Fibroblast of peridontal ligament (primary cell): ENCODE measurements around the gene CCNA2.

ENCODE experiments used
- DNase-seq: peaks from one replicate; pipeline ENCODE4 v3.0.0-alpha.2; 2010; ENCODE audit errors: extremely low read depth

Gene CCNA2

GRCh38 chr4:121776610-121777401 lies 46.9 kb downstream of the CCNA2 start:
- no peak for DNase-seq

- no peak for DNase-seq
Observed at GRCh38 chr4:121773883-121774282, 49.8 kb downstream of the CCNA2 start.

DNA sequence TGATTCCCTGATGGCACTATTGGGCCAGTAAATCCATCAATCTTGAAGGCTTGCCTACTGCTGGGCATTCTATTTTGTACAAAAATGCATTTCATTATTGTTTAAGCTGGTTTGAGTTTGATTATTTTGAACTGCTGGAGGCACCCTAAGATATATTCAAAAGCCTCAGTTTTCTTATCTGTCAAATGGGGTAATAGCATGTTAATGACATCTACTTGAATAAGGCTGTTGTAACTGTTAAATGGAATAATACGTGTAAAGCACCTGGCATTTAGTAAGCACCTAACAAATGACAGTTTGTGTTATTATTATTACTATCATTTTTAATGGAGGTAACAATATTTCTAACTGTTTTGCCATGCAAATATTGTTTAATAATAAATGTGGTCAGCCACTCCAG lies 51.8 kb downstream of the CCNA2 start:
- DNase-seq = no peak

DNA sequence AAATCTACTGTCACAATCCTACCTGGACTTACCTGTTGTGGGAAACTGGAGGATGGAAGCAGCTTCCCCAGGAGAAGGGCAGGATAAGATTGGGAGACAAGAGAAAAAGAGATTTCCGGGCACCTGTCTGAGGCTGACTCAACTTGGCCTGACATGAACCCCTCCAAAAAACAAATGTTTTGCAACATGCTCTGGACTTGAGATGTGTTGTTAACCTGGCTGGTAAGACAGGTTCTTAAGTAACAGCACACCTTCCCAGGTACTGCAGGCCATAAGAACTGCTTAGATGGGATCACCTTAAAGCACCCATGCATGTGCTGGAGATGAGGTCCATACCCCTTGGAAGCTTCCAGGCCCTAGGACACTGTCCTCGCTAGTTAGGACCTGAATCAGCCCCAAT lies 54.3 kb downstream of the CCNA2 start:
- no peak for DNase-seq

GRCh38 chr4:121767166-121767565 lies 56.5 kb downstream of the CCNA2 start:
- DNase-seq = no peak
